RWPE2 (cell line): ENCODE measurements around the gene TMEM170B.

Experiments
- ATAC-seq: fragments of 200-7000 bp; cut with Tn5 transposase; 3 replicates; pipeline ENCODE4 v1.9.1; 2021; ENCODE audit warnings: low read depth
- DNase-seq: peaks from one replicate; pipeline ENCODE4 v3.0.0-alpha.2; 2020; ENCODE audit warnings: low spot score
- H3K27ac ChIP-seq: fragments of 450-650 bp; 2 replicates; pipeline ENCODE4 v1.5.1; 2017; ENCODE audit warnings: mild to moderate bottlenecking; ENCODE audit not compliant: poor library complexity, severe bottlenecking
- H3K27me3 ChIP-seq: fragments of 250-450 bp; sonication (Bioruptor Pico); 2 replicates; pipeline ENCODE4 v1.5.1; 2021; ENCODE audit warnings: mild to moderate bottlenecking, moderate library complexity; ENCODE audit not compliant: insufficient read depth, poor library complexity, severe bottlenecking
- H3K36me3 ChIP-seq: fragments of 250-450 bp; sonication (Bioruptor Pico); 2 replicates; pipeline ENCODE4 v1.5.1; 2020; ENCODE audit warnings: low read depth, mild to moderate bottlenecking, moderate library complexity
- H3K4me1 ChIP-seq: fragments of 250-450 bp; sonication (Bioruptor Pico); 2 replicates; pipeline ENCODE4 v1.5.1; 2021; ENCODE audit warnings: mild to moderate bottlenecking, moderate library complexity; ENCODE audit not compliant: insufficient read depth, poor library complexity, severe bottlenecking
- H3K4me3 ChIP-seq: fragments of 250-450 bp; sonication (Bioruptor Pico); 2 replicates; pipeline ENCODE4 v1.5.1; 2021; ENCODE audit warnings: mild to moderate bottlenecking, moderate library complexity; ENCODE audit not compliant: severe bottlenecking
- H3K9me3 ChIP-seq: fragments of 250-450 bp; sonication (Bioruptor Pico); 2 replicates; pipeline ENCODE4 v1.5.1; 2021; ENCODE audit warnings: mild to moderate bottlenecking, moderate library complexity; ENCODE audit not compliant: severe bottlenecking
- TF ChIP-seq, protein P1 (sequence below): fragments of 450-650 bp; IDR thresholded peaks from one replicate; pipeline ENCODE4 v1.5.1; 2017; ENCODE audit warnings: mild to moderate bottlenecking, moderate library complexity; ENCODE audit not compliant: poor library complexity, severe bottlenecking

The TMEM170B gene

DNA sequence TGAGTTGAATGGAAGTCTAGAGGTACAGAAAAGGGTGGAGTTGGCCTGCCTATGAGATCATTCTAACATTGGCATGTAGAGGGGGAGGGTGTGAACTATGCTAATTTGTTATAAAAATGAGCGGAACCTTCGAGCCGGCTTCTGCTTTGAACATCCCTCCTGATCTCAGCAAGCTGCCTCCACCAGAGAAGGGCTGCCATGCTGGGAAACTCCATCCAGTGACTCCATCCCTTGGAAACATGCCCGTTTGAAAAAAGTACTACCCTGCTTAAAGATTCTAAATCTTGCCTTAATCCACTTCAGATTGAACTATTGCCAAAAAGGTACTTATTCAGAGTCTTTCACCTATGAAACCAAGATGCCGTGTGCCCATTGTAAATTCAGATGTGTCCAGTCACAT is 43.6 kb upstream of the TMEM170B start:
- no peak overlapping the region for H3K4me3 ChIP-seq
- H3K9me3 ChIP-seq, result no peaks in the 10 kb centered on the region
- H3K27me3 ChIP-seq, result no peaks in the 10 kb centered on the region
- no peaks in the 10 kb centered on the region for H3K36me3 ChIP-seq
- peaks cover 5% of the 10 kb centered on the region for H3K4me1 ChIP-seq
- no peak overlapping the region for H3K27ac ChIP-seq
- DNase-seq (no peak), ATAC-seq (no peak)
- TF ChIP-seq, protein P1, sequence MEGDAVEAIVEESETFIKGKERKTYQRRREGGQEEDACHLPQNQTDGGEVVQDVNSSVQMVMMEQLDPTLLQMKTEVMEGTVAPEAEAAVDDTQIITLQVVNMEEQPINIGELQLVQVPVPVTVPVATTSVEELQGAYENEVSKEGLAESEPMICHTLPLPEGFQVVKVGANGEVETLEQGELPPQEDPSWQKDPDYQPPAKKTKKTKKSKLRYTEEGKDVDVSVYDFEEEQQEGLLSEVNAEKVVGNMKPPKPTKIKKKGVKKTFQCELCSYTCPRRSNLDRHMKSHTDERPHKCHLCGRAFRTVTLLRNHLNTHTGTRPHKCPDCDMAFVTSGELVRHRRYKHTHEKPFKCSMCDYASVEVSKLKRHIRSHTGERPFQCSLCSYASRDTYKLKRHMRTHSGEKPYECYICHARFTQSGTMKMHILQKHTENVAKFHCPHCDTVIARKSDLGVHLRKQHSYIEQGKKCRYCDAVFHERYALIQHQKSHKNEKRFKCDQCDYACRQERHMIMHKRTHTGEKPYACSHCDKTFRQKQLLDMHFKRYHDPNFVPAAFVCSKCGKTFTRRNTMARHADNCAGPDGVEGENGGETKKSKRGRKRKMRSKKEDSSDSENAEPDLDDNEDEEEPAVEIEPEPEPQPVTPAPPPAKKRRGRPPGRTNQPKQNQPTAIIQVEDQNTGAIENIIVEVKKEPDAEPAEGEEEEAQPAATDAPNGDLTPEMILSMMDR, result no peak

DNA sequence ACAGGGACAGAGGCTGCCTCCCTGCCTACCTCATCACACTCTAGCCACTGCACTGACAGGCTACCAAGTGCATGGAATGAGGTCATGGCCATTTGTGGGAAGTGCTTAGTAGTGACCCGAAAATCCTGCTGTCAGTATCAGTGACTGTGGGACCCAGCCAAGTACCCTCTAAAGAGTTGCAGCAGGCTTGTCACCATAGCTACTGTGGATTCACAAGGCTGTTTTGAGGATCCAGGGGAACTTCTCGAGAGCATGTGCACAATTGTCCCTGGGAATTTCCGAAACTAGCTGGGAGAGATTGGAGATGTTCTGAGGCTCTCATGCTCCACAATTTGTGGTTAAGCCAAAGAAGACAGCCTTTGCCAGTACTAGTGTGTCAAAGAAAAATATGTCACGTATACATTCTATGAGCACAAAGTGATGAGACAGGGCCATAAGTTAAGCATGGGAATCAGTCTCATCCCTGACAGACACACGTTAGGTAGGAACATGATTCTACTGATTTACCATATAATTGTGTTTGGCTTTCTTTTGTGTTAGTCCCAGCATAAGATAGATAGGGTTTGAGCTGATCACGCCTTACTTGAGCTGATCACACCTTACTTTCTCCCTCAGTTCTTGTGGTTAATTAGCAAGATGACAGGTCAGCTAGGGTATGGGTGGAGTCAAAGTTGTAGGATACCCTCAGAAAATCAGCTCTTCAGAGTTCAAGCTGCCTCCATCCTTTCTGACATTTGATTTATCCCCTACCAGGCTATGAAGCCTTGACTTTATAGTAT is 42.6 kb upstream of the TMEM170B start:
- H3K36me3 ChIP-seq, result no peaks in the 10 kb centered on the region
- H3K9me3 ChIP-seq, result no peaks in the 10 kb centered on the region
- no peaks in the 10 kb centered on the region for H3K27me3 ChIP-seq
- H3K27ac ChIP-seq, result no peak overlapping the region
- ATAC-seq (no peak), DNase-seq (no peak)
- TF ChIP-seq, protein P1, result no peak
- H3K4me3 ChIP-seq, result no peak overlapping the region
- H3K4me1 ChIP-seq, result peaks cover 5% of the 10 kb centered on the region

DNA sequence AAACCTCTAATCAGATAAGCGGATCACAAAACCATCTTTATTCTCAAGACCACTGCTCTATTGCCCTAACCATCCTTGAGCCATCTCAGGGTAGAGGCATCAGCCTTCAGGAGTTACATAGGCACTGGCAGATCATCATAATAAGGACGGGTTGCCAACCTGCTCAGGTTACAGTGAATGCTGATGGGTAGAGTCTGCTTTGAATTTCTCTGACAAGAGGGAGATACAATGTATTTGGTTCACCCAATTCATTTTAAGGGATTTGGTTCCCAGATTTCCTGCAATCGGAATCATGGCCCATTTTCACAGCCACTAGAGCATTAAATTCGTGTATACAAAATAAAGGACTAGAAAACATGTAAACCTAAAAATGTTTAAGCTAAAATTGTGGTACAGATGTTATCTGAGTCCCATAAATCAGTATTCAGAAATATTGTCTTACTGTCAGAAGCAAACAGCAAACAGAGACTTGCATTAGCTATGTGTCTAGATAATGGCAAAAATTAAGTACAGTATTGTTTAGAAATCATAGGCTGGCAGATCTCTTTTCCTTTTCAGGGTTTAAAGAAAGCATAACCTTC is 41.9 kb upstream of the TMEM170B start:
- TF ChIP-seq, protein P1, result no peak
- peaks cover 5% of the 10 kb centered on the region for H3K4me1 ChIP-seq
- DNase-seq (no peak), ATAC-seq (no peak)
- no peak overlapping the region for H3K27ac ChIP-seq
- H3K36me3 ChIP-seq, result no peaks in the 10 kb centered on the region
- no peak overlapping the region for H3K4me3 ChIP-seq
- no peaks in the 10 kb centered on the region for H3K27me3 ChIP-seq
- H3K9me3 ChIP-seq, result no peaks in the 10 kb centered on the region

DNA sequence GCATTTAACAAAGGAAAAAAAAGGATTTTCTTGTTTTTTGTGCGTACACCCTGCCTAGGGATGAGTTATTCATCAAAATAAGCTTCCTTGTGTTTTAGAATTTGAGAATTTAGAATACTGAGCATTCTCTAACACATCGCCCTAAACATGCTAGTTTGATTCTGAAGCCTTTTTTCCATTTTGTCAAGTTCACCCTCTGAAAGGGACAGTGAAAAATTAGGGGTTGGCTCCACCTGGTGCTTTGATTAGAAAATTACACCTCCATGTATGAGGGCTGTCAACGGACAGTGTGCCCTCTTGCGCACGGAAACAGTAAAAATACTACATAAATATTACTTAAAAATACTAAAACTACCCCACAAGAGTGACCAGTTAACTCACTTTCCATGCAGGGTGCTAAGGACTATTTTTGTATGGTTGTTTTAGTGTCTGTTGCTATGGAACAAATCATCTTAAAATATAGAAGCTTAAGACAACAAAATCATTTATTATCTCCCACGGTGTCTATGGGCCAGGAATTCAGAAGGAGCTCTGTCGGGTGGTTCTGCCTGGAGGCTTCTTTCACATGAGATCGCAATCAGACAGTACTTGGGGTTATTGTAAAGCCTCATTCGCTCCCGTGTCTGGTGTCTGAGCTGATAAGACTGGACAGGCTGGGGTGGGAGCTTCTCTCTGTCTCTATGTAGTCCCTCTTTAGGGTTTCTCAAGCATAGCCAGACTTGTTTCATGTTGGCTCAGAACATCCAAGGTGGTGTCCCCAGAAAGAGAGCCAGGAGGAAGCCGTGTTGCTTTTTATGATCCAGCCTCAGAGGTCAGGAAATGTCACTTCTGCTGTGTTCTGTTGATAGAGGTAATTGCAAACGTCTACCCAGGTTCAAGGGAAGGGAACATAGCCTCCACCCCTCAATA is 41.1 kb upstream of the TMEM170B start:
- H3K27me3 ChIP-seq, result no peaks in the 10 kb centered on the region
- peaks cover 5% of the 10 kb centered on the region for H3K4me1 ChIP-seq
- ATAC-seq, result peak; percentile 85
- H3K4me3 ChIP-seq, result no peak overlapping the region
- H3K27ac ChIP-seq, result no peak overlapping the region
- DNase-seq, result no peak
- H3K36me3 ChIP-seq, result no peaks in the 10 kb centered on the region
- no peaks in the 10 kb centered on the region for H3K9me3 ChIP-seq
- TF ChIP-seq, protein P1, result peak; percentile 94
